ENCODE results near the gene SQSTM1. TPM values are rescaled to one million over a fixed set of nuclear protein-coding genes. Genes with fewer than 3 reads are reported as not detected.

Gene SQSTM1
- total and polyA plus RNA-seq, 9 of the 15 experiments (the other 6 are each of a cell fraction or from before 2014, with no cell fraction given) = 5.6 to 148 (median 64.0) TPM

- TF ChIP-seq, protein P1, sequence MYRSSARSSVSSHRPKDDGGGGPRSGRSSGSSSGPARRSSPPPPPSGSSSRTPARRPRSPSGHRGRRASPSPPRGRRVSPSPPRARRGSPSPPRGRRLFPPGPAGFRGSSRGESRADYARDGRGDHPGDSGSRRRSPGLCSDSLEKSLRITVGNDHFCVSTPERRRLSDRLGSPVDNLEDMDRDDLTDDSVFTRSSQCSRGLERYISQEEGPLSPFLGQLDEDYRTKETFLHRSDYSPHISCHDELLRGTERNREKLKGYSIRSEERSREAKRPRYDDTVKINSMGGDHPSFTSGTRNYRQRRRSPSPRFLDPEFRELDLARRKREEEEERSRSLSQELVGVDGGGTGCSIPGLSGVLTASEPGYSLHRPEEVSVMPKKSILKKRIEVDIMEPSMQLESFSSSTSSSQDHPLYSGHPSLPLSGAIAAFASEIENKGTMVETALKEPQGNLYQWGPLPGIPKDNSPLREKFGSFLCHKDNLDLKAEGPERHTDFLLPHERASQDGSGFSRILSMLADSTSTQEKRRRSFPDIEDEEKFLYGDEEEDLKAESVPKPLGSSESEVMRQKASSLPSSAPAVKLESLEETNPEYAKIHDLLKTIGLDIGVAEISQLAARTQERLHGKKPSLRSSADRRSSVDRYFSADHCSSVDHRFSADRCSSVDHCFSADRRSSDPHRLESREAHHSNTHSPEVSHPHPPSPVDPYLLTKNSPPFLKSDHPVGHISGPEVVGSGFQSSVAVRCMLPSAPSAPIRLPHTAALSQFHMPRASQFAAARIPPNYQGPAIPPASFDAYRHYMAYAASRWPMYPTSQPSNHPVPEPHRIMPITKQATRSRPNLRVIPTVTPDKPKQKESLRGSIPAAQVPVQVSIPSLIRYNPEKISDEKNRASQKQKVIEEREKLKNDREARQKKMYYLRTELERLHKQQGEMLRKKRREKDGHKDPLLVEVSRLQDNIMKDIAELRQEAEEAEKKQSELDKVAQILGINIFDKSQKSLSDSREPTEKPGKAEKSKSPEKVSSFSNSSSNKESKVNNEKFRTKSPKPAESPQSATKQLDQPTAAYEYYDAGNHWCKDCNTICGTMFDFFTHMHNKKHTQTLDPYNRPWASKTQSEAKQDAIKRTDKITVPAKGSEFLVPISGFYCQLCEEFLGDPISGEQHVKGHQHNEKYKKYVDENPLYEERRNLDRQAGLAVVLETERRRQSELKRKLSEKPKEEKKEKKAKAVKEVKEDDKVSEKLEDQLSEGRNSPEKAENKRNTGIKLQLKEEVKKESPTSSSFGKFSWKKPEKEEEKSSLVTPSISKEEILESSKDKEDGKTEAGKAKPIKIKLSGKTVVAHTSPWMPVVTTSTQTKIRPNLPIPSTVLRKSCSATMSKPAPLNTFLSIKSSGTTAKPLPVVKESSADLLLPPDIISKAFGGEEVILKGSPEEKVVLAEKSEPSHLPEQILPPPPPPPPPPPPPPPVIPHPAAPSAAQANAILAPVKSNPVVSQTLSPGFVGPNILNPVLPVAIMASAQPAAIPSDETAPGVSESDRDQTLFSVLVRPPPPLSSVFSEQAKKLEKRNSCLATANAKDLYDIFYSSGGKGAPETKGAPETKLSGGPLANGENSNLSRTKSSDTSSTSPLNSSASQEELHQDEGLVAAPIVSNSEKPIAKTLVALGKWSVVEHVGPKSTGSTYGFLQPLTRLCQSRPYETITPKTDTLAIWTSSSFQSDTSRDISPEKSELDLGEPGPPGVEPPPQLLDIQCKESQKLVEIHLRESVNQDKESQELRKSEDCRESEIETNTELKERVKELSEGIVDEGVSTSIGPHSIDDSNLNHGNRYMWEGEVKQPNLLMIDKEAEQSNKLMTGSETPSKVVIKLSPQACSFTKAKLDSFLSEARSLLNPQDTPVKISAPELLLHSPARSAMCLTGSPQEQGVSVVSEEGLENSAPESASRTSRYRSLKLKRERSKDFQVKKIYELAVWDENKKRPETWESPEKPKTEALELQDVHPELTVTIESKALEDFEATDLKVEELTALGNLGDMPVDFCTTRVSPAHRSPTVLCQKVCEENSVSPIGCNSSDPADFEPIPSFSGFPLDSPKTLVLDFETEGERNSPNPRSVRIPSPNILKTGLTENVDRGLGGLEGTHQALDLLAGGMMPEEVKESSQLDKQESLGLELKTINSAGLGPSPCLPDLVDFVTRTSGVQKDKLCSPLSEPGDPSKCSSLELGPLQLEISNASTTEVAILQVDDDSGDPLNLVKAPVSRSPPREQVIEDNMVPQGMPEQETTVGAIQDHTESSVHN (IDR thresholded peaks at IDR 0.05; ENCODE audit: borderline replicate concordance in 1 of 2, low read depth in 1 of 2) = no peak
- TF ChIP-seq, protein P2, sequence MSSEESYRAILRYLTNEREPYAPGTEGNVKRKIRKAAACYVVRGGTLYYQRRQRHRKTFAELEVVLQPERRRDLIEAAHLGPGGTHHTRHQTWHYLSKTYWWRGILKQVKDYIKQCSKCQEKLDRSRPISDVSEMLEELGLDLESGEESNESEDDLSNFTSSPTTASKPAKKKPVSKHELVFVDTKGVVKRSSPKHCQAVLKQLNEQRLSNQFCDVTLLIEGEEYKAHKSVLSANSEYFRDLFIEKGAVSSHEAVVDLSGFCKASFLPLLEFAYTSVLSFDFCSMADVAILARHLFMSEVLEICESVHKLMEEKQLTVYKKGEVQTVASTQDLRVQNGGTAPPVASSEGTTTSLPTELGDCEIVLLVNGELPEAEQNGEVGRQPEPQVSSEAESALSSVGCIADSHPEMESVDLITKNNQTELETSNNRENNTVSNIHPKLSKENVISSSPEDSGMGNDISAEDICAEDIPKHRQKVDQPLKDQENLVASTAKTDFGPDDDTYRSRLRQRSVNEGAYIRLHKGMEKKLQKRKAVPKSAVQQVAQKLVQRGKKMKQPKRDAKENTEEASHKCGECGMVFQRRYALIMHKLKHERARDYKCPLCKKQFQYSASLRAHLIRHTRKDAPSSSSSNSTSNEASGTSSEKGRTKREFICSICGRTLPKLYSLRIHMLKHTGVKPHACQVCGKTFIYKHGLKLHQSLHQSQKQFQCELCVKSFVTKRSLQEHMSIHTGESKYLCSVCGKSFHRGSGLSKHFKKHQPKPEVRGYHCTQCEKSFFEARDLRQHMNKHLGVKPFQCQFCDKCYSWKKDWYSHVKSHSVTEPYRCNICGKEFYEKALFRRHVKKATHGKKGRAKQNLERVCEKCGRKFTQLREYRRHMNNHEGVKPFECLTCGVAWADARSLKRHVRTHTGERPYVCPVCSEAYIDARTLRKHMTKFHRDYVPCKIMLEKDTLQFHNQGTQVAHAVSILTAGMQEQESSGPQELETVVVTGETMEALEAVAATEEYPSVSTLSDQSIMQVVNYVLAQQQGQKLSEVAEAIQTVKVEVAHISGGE (CRISPR knock-in tag; IDR thresholded peaks at IDR 0.05) = no peak
- TF ChIP-seq MAFF (IDR thresholded peaks at IDR 0.05; ENCODE audit: low read length) = no peak
- no peak for TF ChIP-seq POLR2B (IDR thresholded peaks at IDR 0.05; ENCODE audit: low read depth, partially characterized antibody)
- TF ChIP-seq, protein P3, sequence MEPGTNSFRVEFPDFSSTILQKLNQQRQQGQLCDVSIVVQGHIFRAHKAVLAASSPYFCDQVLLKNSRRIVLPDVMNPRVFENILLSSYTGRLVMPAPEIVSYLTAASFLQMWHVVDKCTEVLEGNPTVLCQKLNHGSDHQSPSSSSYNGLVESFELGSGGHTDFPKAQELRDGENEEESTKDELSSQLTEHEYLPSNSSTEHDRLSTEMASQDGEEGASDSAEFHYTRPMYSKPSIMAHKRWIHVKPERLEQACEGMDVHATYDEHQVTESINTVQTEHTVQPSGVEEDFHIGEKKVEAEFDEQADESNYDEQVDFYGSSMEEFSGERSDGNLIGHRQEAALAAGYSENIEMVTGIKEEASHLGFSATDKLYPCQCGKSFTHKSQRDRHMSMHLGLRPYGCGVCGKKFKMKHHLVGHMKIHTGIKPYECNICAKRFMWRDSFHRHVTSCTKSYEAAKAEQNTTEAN (CRISPR knock-in tag; IDR thresholded peaks at IDR 0.05) = no peak
- TF ChIP-seq MYC (IDR thresholded peaks at IDR 0.05; ENCODE audit: low read depth, low read length) = no peak
- no peak for TF ChIP-seq MYC (CRISPR knock-in tag; IDR thresholded peaks at IDR 0.05; ENCODE audit: borderline replicate concordance, low read depth)
Measured at GRCh38 chr5:179798771-179799643, 21.7 kb upstream of the SQSTM1 start (continued).

Measured in K562 (cell line).